ENCODE results near the gene CYP4F2.
"Not testable (repeated sequence)": the region's sequence is repeated elsewhere in the genome, so short reads cannot be mapped to it uniquely, and the experiment has no call there.

GRCh38 chr19:15828611-15829305 lies 69.1 kb downstream of the CYP4F2 start:
- not testable (repeated sequence) for TF ChIP-seq EZH2 (IDR thresholded peaks at IDR 0.05; ENCODE audit: insufficient read depth, poor library complexity, severe bottlenecking); EZH2phosphoT487 (IDR thresholded peaks at IDR 0.05; ENCODE audit: insufficient read depth, low read depth)
